ENCODE measurements around the gene GUCY1A2. TPM values are rescaled to one million over a fixed set of nuclear protein-coding genes. Genes with fewer than 3 reads are reported as not detected.

Gene GUCY1A2
- total RNA-seq, 1 experiment from 2014 or later: not detected

DNA sequence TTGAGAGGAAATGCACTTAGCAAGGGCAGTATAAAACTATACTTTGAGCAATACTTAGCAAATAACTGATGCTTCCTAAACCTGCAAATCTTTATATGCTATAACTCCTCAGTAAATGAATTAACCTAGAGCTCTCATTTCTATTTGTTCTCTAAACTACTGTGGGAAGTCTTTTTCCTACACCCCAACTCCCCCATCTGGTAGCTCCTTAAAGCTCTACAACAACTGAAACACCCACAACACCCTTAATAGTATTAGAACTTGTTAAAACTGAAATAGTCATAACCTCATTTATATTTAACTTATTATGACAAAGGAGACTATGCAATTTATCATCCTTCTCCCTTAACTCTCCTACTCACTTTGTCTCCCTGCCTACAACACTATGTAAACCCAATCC lies 43.4 kb downstream of the GUCY1A2 start:
- no peaks in the 10 kb centered on the region for H3K36me3 ChIP-seq (ENCODE audit: control insufficient read depth, insufficient read depth, low read length)
- H3K27me3 Mint-ChIP-seq (ENCODE audit: insufficient read depth, unreplicated experiment): no peaks in the 10 kb centered on the region
- no peak overlapping the region for H3K4me3 Mint-ChIP-seq (ENCODE audit: unreplicated experiment)
- POLR2A ChIA-PET: no interaction called here
- peak in 1 of 2 experiments; percentile 11 for DNase-seq
- H3K4me3 ChIP-seq (ENCODE audit: low read depth, low read length): no peak overlapping the region
- no peak overlapping the region for H3K27ac Mint-ChIP-seq (ENCODE audit: unreplicated experiment)
- no peaks in the 10 kb centered on the region for H3K27me3 ChIP-seq (replicated peaks; ENCODE audit: control insufficient read depth, insufficient read depth, low read length)
- H3K4me1 ChIP-seq: no peaks in the 10 kb centered on the region
- no peaks in the 10 kb centered on the region for H3K4me1 Mint-ChIP-seq (ENCODE audit: low read depth, unreplicated experiment)
- CTCF ChIA-PET: interaction anchor here (0.6 to 1.0 kb wide), 2 partner anchors 231 to 819 kb away, joined by 5 to 6 read pairs; no protein-coding TSS in a partner anchor
- H3K9me3 ChIP-seq: no peaks in the 10 kb centered on the region
- intact Hi-C loops (cut with micrococcal nuclease; ENCODE audit: unreplicated experiment): loop anchor here (2.0 to 5.0 kb wide), 3 partner anchors 143 to 886 kb away; no protein-coding TSS in a partner anchor
- TF ChIP-seq, protein P1, sequence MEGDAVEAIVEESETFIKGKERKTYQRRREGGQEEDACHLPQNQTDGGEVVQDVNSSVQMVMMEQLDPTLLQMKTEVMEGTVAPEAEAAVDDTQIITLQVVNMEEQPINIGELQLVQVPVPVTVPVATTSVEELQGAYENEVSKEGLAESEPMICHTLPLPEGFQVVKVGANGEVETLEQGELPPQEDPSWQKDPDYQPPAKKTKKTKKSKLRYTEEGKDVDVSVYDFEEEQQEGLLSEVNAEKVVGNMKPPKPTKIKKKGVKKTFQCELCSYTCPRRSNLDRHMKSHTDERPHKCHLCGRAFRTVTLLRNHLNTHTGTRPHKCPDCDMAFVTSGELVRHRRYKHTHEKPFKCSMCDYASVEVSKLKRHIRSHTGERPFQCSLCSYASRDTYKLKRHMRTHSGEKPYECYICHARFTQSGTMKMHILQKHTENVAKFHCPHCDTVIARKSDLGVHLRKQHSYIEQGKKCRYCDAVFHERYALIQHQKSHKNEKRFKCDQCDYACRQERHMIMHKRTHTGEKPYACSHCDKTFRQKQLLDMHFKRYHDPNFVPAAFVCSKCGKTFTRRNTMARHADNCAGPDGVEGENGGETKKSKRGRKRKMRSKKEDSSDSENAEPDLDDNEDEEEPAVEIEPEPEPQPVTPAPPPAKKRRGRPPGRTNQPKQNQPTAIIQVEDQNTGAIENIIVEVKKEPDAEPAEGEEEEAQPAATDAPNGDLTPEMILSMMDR (IDR thresholded peaks at IDR 0.05; ENCODE audit: insufficient read depth in 1 of 2, low read depth in 1 of 2, low read length in 1 of 2, severe bottlenecking in 1 of 2, unreplicated experiment in 1 of 2): peak; percentile 17 to 38
- no peaks in the 10 kb centered on the region for H3K9me3 Mint-ChIP-seq (ENCODE audit: unreplicated experiment)
- no peaks in the 10 kb centered on the region for H3K36me3 Mint-ChIP-seq (ENCODE audit: insufficient read depth, unreplicated experiment)
- no TSS peak for BruUV-seq (replicated peaks)

DNA sequence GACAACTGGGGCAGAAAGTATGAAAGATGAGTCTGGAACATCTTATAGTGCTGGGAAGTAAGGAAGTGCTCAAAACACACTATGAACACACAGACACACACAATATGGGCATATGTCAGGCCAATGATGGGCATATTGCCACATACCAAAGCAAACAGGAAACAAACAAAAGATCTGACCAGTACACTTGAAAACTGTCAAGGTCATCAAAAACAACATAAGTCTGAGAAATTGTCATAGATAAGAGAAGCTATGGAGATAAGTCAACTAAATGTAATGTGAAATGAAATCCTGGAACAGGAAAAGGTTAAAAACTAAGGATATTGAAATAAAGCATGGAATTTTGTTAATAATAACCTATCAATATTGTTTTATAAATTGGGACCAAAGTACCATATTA lies 46.4 kb downstream of the GUCY1A2 start:
- TF ChIP-seq, protein P1 (IDR thresholded peaks at IDR 0.05; ENCODE audit: insufficient read depth in 1 of 2, low read depth in 1 of 2, low read length in 1 of 2, severe bottlenecking in 1 of 2, unreplicated experiment in 1 of 2): no peak
- Mint-ChIP-seq H3K4me3 (ENCODE audit: unreplicated experiment) (no peak overlapping the region), H3K27ac (ENCODE audit: unreplicated experiment) (no peak overlapping the region), H3K27me3 (ENCODE audit: insufficient read depth, unreplicated experiment) (no peaks in the 10 kb centered on the region), H3K36me3 (ENCODE audit: insufficient read depth, unreplicated experiment) (no peaks in the 10 kb centered on the region), H3K4me1 (ENCODE audit: low read depth, unreplicated experiment) (no peaks in the 10 kb centered on the region), H3K9me3 (ENCODE audit: unreplicated experiment) (no peaks in the 10 kb centered on the region)
- ChIA-PET POLR2A (no interaction called here), CTCF (no interaction called here)
- intact Hi-C loops (cut with micrococcal nuclease; ENCODE audit: unreplicated experiment): loop anchor here (5.0 kb wide), 1 partner anchor 140 kb away; no protein-coding TSS in a partner anchor
- H3K36me3 ChIP-seq (ENCODE audit: control insufficient read depth, insufficient read depth, low read length): no peaks in the 10 kb centered on the region
- no peak for DNase-seq
- no peaks in the 10 kb centered on the region for H3K27me3 ChIP-seq (replicated peaks; ENCODE audit: control insufficient read depth, insufficient read depth, low read length)
- H3K9me3 ChIP-seq: no peaks in the 10 kb centered on the region
- BruUV-seq (replicated peaks): no TSS peak
- H3K4me3 ChIP-seq (ENCODE audit: low read depth, low read length): no peak overlapping the region
- no peaks in the 10 kb centered on the region for H3K4me1 ChIP-seq

DNA sequence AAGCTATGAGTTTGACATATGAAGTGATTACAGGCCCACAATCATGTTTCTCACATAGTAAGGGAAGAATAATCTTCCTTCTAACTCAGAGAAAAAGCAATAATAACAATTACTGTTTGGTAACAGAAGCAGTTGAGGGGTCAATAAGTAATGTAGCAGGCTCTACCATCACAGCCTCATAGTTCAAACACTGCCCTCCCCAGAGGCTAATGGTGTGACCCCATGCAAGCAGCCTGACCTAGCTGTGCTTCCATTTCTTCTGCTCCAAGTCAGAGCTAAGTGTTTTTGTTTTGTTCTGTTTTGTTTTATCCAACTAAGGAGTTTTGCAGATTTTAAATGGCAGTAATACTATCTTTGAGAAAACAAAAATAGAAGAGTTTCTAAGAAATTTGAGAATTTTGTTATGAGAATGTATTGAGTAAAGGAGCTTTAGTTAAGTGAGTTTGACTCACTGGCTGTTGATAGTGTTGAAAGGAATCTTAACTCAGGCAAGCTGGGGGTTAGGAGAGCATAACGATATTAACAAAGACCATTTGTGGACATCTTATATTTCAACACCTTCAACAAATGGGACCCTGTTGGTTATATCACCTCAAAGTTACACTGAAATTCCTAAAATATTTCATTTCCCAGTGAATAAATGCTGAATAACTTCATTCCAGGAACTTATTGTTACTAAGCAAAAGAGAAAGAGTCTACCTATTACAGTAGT lies 48.5 kb downstream of the GUCY1A2 start:
- TF ChIP-seq, protein P1 (IDR thresholded peaks at IDR 0.05; ENCODE audit: insufficient read depth in 1 of 2, low read depth in 1 of 2, low read length in 1 of 2, severe bottlenecking in 1 of 2, unreplicated experiment in 1 of 2): no peak
- no peaks in the 10 kb centered on the region for H3K9me3 Mint-ChIP-seq (ENCODE audit: unreplicated experiment)
- no TSS peak for BruUV-seq (replicated peaks)
- Histone ChIP-seq H3K4me3 (ENCODE audit: low read depth, low read length) (no peak overlapping the region), H3K4me1 (no peaks in the 10 kb centered on the region), H3K36me3 (ENCODE audit: control insufficient read depth, insufficient read depth, low read length) (no peaks in the 10 kb centered on the region), H3K9me3 (no peaks in the 10 kb centered on the region), H3K27me3 (replicated peaks; ENCODE audit: control insufficient read depth, insufficient read depth, low read length) (no peaks in the 10 kb centered on the region)
- no peaks in the 10 kb centered on the region for H3K36me3 Mint-ChIP-seq (ENCODE audit: insufficient read depth, unreplicated experiment)
- no peak overlapping the region for H3K27ac Mint-ChIP-seq (ENCODE audit: unreplicated experiment)
- ChIA-PET POLR2A (no interaction called here), CTCF (no interaction called here)
- no peak overlapping the region for H3K4me3 Mint-ChIP-seq (ENCODE audit: unreplicated experiment)
- peaks cover 3% of the 10 kb centered on the region for H3K27me3 Mint-ChIP-seq (ENCODE audit: insufficient read depth, unreplicated experiment)
- H3K4me1 Mint-ChIP-seq (ENCODE audit: low read depth, unreplicated experiment): no peaks in the 10 kb centered on the region
- intact Hi-C loops (cut with micrococcal nuclease; ENCODE audit: unreplicated experiment): loop anchor here (5.0 kb wide), 1 partner anchor 137 kb away; no protein-coding TSS in a partner anchor
- DNase-seq: no peak
